ENCODE data around the gene ERC2. TPM values are rescaled to one million over a fixed set of nuclear protein-coding genes. Genes with fewer than 3 reads are reported as not detected.
A peak's percentile ranks its signal among the peaks of the same experiment; 100 is the strongest.

Gene ERC2
- polyA plus RNA-seq, 3 donors from 2014 or later = not detected

GRCh38 chr3:55525436-55525835 lies 942.8 kb downstream of the ERC2 start:
- DNase-seq = no peak
- no peaks in the 10 kb centered on the region for H3K36me3 Mint-ChIP-seq
- peaks cover 0 to 9% (median 4%) of the 10 kb centered on the region in 6 donors for H3K9me3 Mint-ChIP-seq
- no peaks in the 10 kb centered on the region for H3K4me1 Mint-ChIP-seq
- H3K4me3 Mint-ChIP-seq = no peak overlapping the region
- no peak overlapping the region for H3K27ac Mint-ChIP-seq
- H3K27me3 Mint-ChIP-seq (ENCODE audit: low read depth in 3 of 3) = peaks cover 0 to 8% (median 0%) of the 10 kb centered on the region in 3 donors

- Mint-ChIP-seq H3K9me3 (peaks cover 0 to 9% (median 4%) of the 10 kb centered on the region in 6 donors), H3K27ac (no peak overlapping the region), H3K27me3 (ENCODE audit: low read depth in 3 of 3) (peaks cover 0 to 8% (median 0%) of the 10 kb centered on the region in 3 donors), H3K4me1 (no peaks in the 10 kb centered on the region), H3K36me3 (no peaks in the 10 kb centered on the region), H3K4me3 (peak overlapping the region in 1 of 5 donors; percentile 13)
- no peak for DNase-seq
These were observed 943.6 kb downstream of the ERC2 start for GRCh38 chr3:55524565-55525244.

- Mint-ChIP-seq H3K27ac (no peak overlapping the region), H3K4me1 (no peaks in the 10 kb centered on the region), H3K4me3 (no peak overlapping the region), H3K27me3 (ENCODE audit: low read depth in 3 of 3) (peaks cover 0 to 8% (median 0%) of the 10 kb centered on the region in 3 donors), H3K9me3 (peaks cover 0 to 9% (median 4%) of the 10 kb centered on the region in 6 donors), H3K36me3 (no peaks in the 10 kb centered on the region)
- no peak for DNase-seq
These were observed 944.8 kb downstream of the ERC2 start for GRCh38 chr3:55523471-55523870.

GRCh38 chr3:55521738-55522421 lies 946.4 kb downstream of the ERC2 start:
- H3K36me3 Mint-ChIP-seq = no peaks in the 10 kb centered on the region
- H3K4me3 Mint-ChIP-seq = no peak overlapping the region
- H3K27ac Mint-ChIP-seq = no peak overlapping the region
- H3K9me3 Mint-ChIP-seq = peaks cover 0 to 7% (median 1%) of the 10 kb centered on the region in 6 donors
- no peaks in the 10 kb centered on the region for H3K4me1 Mint-ChIP-seq
- peaks cover 0 to 10% (median 0%) of the 10 kb centered on the region in 3 donors for H3K27me3 Mint-ChIP-seq (ENCODE audit: low read depth in 3 of 3)
- no peak for DNase-seq

GRCh38 chr3:55521064-55521737 lies 947.1 kb downstream of the ERC2 start:
- H3K27me3 Mint-ChIP-seq (ENCODE audit: low read depth in 3 of 3) = peaks cover 0 to 7% (median 0%) of the 10 kb centered on the region in 3 donors
- peaks cover 0 to 7% (median 1%) of the 10 kb centered on the region in 6 donors for H3K9me3 Mint-ChIP-seq
- H3K27ac Mint-ChIP-seq = no peak overlapping the region
- no peak overlapping the region for H3K4me3 Mint-ChIP-seq
- H3K36me3 Mint-ChIP-seq = no peaks in the 10 kb centered on the region
- DNase-seq = no peak
- H3K4me1 Mint-ChIP-seq = no peaks in the 10 kb centered on the region

GRCh38 chr3:55519019-55519418 lies 949.2 kb downstream of the ERC2 start:
- H3K27ac Mint-ChIP-seq = no peak overlapping the region
- H3K9me3 Mint-ChIP-seq = peaks cover 0 to 2% (median 0%) of the 10 kb centered on the region in 6 donors
- H3K36me3 Mint-ChIP-seq = no peaks in the 10 kb centered on the region
- no peak overlapping the region for H3K4me3 Mint-ChIP-seq
- no peaks in the 10 kb centered on the region for H3K4me1 Mint-ChIP-seq
- DNase-seq = no peak
- peaks cover 0 to 7% (median 0%) of the 10 kb centered on the region in 3 donors for H3K27me3 Mint-ChIP-seq (ENCODE audit: low read depth in 3 of 3)

- peaks cover 0 to 3% (median 0%) of the 10 kb centered on the region in 6 donors for H3K9me3 Mint-ChIP-seq
- no peak overlapping the region for H3K27ac Mint-ChIP-seq
- peaks cover 0 to 3% (median 0%) of the 10 kb centered on the region in 3 donors for H3K27me3 Mint-ChIP-seq (ENCODE audit: low read depth in 3 of 3)
- H3K4me1 Mint-ChIP-seq = no peaks in the 10 kb centered on the region
- DNase-seq = no peak
- no peaks in the 10 kb centered on the region for H3K36me3 Mint-ChIP-seq
- no peak overlapping the region for H3K4me3 Mint-ChIP-seq
These were observed 949.8 kb downstream of the ERC2 start for GRCh38 chr3:55518451-55518850.

GRCh38 chr3:55516392-55517030 lies 951.8 kb downstream of the ERC2 start:
- no peaks in the 10 kb centered on the region for H3K4me1 Mint-ChIP-seq
- H3K27ac Mint-ChIP-seq = no peak overlapping the region
- H3K36me3 Mint-ChIP-seq = no peaks in the 10 kb centered on the region

GRCh38 chr3:55515550-55516246 lies 952.6 kb downstream of the ERC2 start:
- Mint-ChIP-seq H3K27me3 (ENCODE audit: low read depth in 3 of 3) (peaks cover 0 to 2% (median 0%) of the 10 kb centered on the region in 3 donors), H3K27ac (no peak overlapping the region), H3K36me3 (no peaks in the 10 kb centered on the region), H3K4me1 (no peaks in the 10 kb centered on the region), H3K9me3 (peaks cover 0 to 4% (median 0%) of the 10 kb centered on the region in 6 donors), H3K4me3 (no peak overlapping the region)
- no peak for DNase-seq

More at GRCh38 chr3:55516392-55517030, 951.8 kb downstream of the ERC2 start:
- no peak for DNase-seq
- peaks cover 0 to 3% (median 0%) of the 10 kb centered on the region in 6 donors for H3K9me3 Mint-ChIP-seq
- no peak overlapping the region for H3K4me3 Mint-ChIP-seq
- H3K27me3 Mint-ChIP-seq (ENCODE audit: low read depth in 3 of 3) = peaks cover 0 to 2% (median 0%) of the 10 kb centered on the region in 3 donors

- Mint-ChIP-seq H3K27ac (no peak overlapping the region), H3K27me3 (ENCODE audit: low read depth in 3 of 3) (peaks cover 0 to 2% (median 0%) of the 10 kb centered on the region in 3 donors), H3K4me1 (no peaks in the 10 kb centered on the region), H3K9me3 (peaks cover 0 to 4% (median 0%) of the 10 kb centered on the region in 6 donors), H3K4me3 (no peak overlapping the region), H3K36me3 (no peaks in the 10 kb centered on the region)
- no peak for DNase-seq
These were observed 953.3 kb downstream of the ERC2 start for GRCh38 chr3:55514962-55515361.

GRCh38 chr3:55512571-55513343 lies 955.5 kb downstream of the ERC2 start:
- peaks cover 0 to 2% (median 0%) of the 10 kb centered on the region in 3 donors for H3K27me3 Mint-ChIP-seq (ENCODE audit: low read depth in 3 of 3)
- no peak overlapping the region for H3K27ac Mint-ChIP-seq
- H3K4me1 Mint-ChIP-seq = no peaks in the 10 kb centered on the region
- no peak overlapping the region for H3K4me3 Mint-ChIP-seq
- H3K9me3 Mint-ChIP-seq = peaks cover 0 to 4% (median 0%) of the 10 kb centered on the region in 6 donors
- no peak for DNase-seq
- H3K36me3 Mint-ChIP-seq = no peaks in the 10 kb centered on the region

- Mint-ChIP-seq H3K4me1 (no peaks in the 10 kb centered on the region), H3K9me3 (peaks cover 0 to 7% (median 0%) of the 10 kb centered on the region in 6 donors), H3K27ac (no peak overlapping the region), H3K36me3 (no peaks in the 10 kb centered on the region), H3K4me3 (no peak overlapping the region), H3K27me3 (ENCODE audit: low read depth in 3 of 3) (no peaks in the 10 kb centered on the region)
- DNase-seq = no peak
These were observed 956.2 kb downstream of the ERC2 start for GRCh38 chr3:55511895-55512570.
